Astrocyte of the cerebellum (primary cell): ENCODE data around the gene WDR43.

Experiments used
- DNase-seq: peaks from one replicate; pipeline ENCODE4 v3.0.0-alpha.2; 2011; ENCODE audit warnings: low read depth
- H3K4me3 ChIP-seq: 2 replicates; pipeline ENCODE4 v1.5.1; 2011; ENCODE audit warnings: mild to moderate bottlenecking, low read depth, low read length, moderate library complexity
- CTCF ChIP-seq: IDR thresholded peaks from 2 replicates; pipeline ENCODE4 v1.5.1; 2012; ENCODE audit warnings: low read length, low read depth, moderate library complexity, mild to moderate bottlenecking; ENCODE audit errors: missing control alignments
- in situ Hi-C: cut with HindIII; loops from 2 replicates; pipeline ENCODE4 v1.10.0; 2017; ENCODE audit warnings: low sequenced_read_pairs

The WDR43 gene

GRCh38 chr2:28927878-28928277, 33.4 kb downstream of the WDR43 start:
- DNase-seq, result no peak
- no peak for TF ChIP-seq CTCF

DNA sequence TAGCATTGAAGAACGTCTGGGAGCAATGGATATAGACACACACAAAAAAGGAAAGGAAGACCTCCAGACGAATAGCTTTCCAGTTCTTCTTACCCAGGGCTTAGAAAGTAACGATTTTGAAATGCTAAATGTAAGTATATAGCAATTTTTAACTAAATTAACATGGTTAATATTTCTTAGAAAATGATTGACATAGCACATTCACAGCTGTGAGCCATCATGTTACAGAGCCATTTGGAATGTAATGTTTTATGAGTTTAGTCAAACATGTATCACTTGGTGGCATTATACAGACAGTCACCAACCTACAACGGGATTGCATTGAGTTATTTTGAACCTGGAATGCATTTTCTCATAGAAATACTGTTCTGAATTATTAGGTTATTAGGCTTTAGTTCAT, 35.1 kb downstream of the WDR43 start:
- no peak for DNase-seq
- in situ Hi-C loops, result no loop called here
- no peak overlapping the region for H3K4me3 ChIP-seq
- no peak for TF ChIP-seq CTCF

More at GRCh38 chr2:28927878-28928277, 33.4 kb downstream of the WDR43 start:
- in situ Hi-C loops, result no loop called here
- H3K4me3 ChIP-seq, result no peak overlapping the region

GRCh38 chr2:28930205-28930604, 35.7 kb downstream of the WDR43 start:
- in situ Hi-C loops, result no loop called here
- no peak overlapping the region for H3K4me3 ChIP-seq
- DNase-seq, result no peak
- TF ChIP-seq CTCF, result no peak

DNA sequence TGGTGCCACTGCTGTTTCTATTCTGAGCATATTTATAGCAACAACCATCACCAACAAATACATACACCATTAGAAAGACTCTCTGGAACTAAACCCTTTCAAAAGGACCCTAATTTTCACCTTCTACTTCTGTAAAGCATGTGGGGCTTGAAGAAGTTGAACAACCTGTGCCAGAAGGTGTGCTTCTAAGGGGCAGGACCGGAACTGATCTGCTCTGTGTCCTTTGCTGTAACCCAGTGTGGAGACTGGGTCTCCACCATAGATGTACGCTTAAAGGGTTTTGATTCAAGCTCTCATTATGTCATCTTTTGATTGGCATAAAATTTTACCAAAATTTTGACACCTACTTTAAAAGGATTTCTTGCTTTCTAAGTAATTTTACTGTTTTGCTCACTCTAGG, 40.3 kb downstream of the WDR43 start:
- H3K4me3 ChIP-seq, result no peak overlapping the region
- no peak for TF ChIP-seq CTCF
- no peak for DNase-seq
- in situ Hi-C loops, result no loop called here

DNA sequence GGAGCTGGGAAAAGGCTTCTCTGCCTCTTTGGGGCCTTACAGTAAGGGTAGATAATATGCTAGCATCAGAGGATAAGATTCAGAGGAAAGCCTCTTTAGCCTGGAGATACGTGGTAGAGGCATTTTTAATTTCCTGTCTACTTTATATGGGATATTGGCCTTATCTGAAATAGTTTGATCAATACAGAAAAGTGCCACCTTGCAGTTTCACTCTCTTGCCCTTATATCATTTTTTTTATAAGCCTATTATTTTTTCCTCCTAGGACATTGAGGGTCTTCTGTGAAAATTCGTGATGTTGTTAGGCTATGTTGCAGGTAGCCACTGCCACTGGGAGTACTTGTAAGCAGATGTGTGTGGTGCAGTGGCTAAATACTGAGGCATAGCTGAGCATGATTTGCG, 46.5 kb downstream of the WDR43 start:
- no peak for DNase-seq
- no peak overlapping the region for H3K4me3 ChIP-seq
- TF ChIP-seq CTCF, result no peak
- in situ Hi-C loops, result no loop called here

DNA sequence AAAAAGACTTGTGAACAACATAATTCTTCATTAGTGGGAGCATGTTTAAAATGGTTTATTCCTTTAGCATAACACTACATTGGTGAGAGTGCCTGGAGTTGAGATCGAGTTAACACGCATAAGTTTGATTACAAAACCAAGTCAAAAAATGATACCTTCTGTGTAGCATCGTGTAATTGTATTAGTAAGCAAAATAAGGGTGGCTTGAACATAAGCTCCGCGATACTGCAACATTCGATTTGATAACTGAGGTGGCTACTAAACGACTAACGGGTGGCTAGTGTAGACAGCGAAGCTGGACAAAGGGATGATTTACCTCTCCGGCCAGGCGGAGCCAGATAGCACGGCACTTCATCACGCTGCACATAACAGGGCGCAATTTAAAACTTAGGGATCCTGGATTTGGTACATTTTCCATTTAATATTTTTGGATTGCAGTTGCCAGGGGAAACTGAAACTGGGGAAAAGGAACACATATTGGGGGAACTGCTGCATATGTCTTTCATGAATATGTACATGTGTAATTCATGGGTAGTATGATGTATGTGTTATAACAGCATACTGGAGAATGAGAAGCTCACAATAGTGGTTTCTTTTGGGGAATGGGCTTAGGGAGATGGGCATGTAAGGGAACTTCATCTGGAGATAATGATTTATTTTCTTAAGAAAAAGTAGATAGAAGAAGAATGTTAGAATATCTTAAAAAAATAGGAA, 50.2 kb downstream of the WDR43 start:
- in situ Hi-C loops, result no loop called here
- no peak overlapping the region for H3K4me3 ChIP-seq
- TF ChIP-seq CTCF, result no peak
- DNase-seq, result no peak
